ENCODE results near the gene THTPA. TPM values are rescaled to one million over a fixed set of nuclear protein-coding genes. Genes with fewer than 3 reads are reported as not detected.
A peak's percentile ranks its signal among the peaks of the same experiment; 100 is the strongest.

The THTPA gene
- total and polyA plus RNA-seq, 2 donors (not counting 1 experiment from before 2014, with no cell fraction given) = 17.0 to 21.4 TPM

GRCh38 chr14:23567186-23568020 is 11.3 kb downstream of the THTPA start, which contains the start of gene AP1G2:
Gene AP1G2 (minus strand): TSS chr14:23567791. CDS start chr14:23567314, 477 bp downstream.
- Histone ChIP-seq H3K4me1 (ENCODE audit: control insufficient read depth in 2 of 2, insufficient read depth in 2 of 2, low read length in 2 of 2) (peaks cover 15 to 23% of the 10 kb centered on the region in 2 donors), H3K27ac (ENCODE audit: low read length in 2 of 2) (peak within 1 kb of the TSS; percentile 71 to 72), H3K79me2 (ENCODE audit: control insufficient read depth, insufficient read depth, low read length) (peaks cover 29% of the 10 kb centered on the region), H3K27me3 (replicated peaks in 1 of 4; ENCODE audit: control extremely low read depth in 1 of 4, control insufficient read depth in 3 of 4, insufficient read depth in 4 of 4, low read length in 3 of 4) (peaks cover 0 to 8% (median 3%) of the 10 kb centered on the region in 4 experiments), H3K4me3 (ENCODE audit: control extremely low read depth in 1 of 5, extremely low read depth in 1 of 5, insufficient read depth in 1 of 5, low read depth in 2 of 5, low read length in 4 of 5) (peak within 1 kb of the TSS; percentile 56 to 94 (median 80)), H3K9ac (ENCODE audit: low read length) (peak within 1 kb of the TSS; percentile 82), H3K36me3 (replicated peaks in 1 of 2; ENCODE audit: control extremely low read depth in 1 of 2, control insufficient read depth in 1 of 2, extremely low read depth in 1 of 2, insufficient read depth in 2 of 2, low read length in 1 of 2) (peaks cover 0 to 38% of the 10 kb centered on the region in 2 experiments), H2AFZ (ENCODE audit: insufficient read depth, low read depth, low read length, poor library complexity, severe bottlenecking) (peak within 1 kb of the TSS; percentile 89), H3K4me2 (replicated peaks; ENCODE audit: low read depth, low read length, poor library complexity, severe bottlenecking) (peak within 1 kb of the TSS; percentile 76), H4K20me1 (ENCODE audit: control insufficient read depth, insufficient read depth, low read length, poor library complexity, severe bottlenecking) (peaks cover 22% of the 10 kb centered on the region), H3K9me3 (ENCODE audit: control extremely low read depth in 1 of 3, control insufficient read depth in 2 of 3, insufficient read depth in 1 of 3, low read length in 2 of 3) (no peaks in the 10 kb centered on the region)
- Mint-ChIP-seq H3K27ac (peak within 1 kb of the TSS; percentile 96), H3K4me1 (peaks cover 36% of the 10 kb centered on the region), H3K9me3 (ENCODE audit: insufficient read depth) (no peaks in the 10 kb centered on the region), H3K4me3 (peak within 1 kb of the TSS; percentile 96), H3K27me3 (peaks cover 11% of the 10 kb centered on the region)
- TF ChIP-seq CTCF (IDR thresholded peaks at IDR 0.05) = no peak
- TF ChIP-seq EZH2 (IDR thresholded peaks at IDR 0.05; ENCODE audit: borderline replicate concordance, insufficient read depth, low read depth, low read length, poor library complexity, severe bottlenecking) = no peak
- ChIA-PET POLR2A (interaction anchor here (0.7 to 1.1 kb wide), 3 partner anchors 9 to 799 kb away, joined by 3 to 5 read pairs (median 3); partner anchors contain the start of gene PABPN1), CTCF (interaction anchor here (1.0 to 9.3 kb wide), 3 partner anchors 10 to 240 kb away, joined by 3 to 61 read pairs (median 24); partner anchors contain the start of gene THTPA)
- DNase-seq = peak; percentile 91
- peak; percentile 95 for ATAC-seq (ENCODE audit: low read depth)
- intact Hi-C loops (cut with micrococcal nuclease) = loop anchor here (1.0 to 10.0 kb wide), 7 partner anchors 11 to 875 kb away; partner anchors contain the start of genes HOMEZ, NGDN, PCK2 and SDR39U1
- under 1% methylated on average over 49 of the region's 53 CpGs for WGBS (ENCODE audit: insufficient coverage)
